ENCODE measurements around the gene TMEM38B.
A peak's percentile ranks its signal among the peaks of the same experiment; 100 is the strongest.
"Not testable (repeated sequence)": the region's sequence is repeated elsewhere in the genome, so short reads cannot be mapped to it uniquely, and the experiment has no call there.

Gene TMEM38B

DNA sequence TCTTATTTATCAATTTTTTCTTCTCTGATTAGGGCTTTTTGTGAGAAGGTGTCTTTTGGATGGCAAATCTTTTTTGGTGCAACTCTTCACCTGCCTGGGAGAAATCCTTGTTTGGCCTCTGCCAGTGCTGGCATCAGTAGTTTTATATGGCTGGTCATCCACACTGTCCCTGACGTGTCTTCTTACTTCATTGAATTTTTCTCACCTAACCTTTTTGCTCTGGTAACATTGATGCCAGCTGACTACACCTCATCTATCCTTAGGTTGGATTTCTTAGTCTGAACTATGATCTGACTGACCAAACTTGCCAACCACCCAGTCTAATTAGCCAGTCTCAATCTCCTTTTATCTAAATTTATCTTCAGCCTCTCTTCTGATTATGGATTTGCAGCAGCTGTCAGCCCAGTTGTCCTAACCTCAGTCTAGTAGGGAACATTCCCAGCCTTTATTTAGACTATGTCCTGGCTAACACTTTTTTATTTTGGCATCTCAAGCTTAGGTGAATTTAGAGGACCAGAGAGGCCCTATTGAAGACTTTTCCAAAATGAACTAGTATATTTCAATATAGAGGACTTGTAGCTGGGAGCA lies 10.6 kb upstream of the TMEM38B start:
- no peak for DNase-seq

DNA sequence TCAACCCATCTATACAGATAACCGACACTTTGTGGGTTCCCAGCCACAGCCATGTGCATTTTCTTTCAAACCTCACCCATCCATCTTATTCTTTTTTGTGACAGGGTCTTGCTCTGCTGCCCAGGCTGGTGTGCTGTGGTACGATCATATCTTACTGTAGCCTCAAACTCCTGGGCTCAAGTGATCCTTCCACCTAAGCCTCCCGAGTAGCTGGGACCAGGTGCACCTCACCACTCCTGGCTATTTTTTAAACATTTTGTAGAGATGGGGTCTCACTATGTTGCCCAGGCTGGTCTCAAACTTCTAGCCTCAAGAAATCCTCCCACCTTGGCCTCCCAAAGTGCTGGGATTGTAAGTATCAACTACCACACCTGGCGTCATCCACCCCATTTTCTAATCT lies 7.4 kb upstream of the TMEM38B start:
- no peak for DNase-seq

DNA sequence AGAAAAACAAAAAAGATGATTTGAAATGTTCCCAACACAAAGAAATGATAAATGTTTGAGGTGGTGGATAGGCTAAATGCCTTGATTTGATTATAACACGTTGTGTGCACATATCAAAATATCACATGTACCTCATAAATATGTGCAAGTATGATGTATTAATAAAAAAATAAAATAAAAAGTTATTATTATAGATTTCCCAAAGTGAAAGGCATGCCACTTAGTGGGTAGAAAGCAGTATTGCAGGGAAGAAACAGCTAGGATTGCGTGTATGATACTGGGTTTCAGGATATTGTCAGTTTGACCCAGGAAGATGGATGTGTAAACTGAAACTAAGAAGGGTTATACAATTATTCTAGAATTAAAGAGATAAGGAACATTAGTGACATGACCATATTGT lies 3.6 kb upstream of the TMEM38B start:
- DNase-seq, result no peak

GRCh38 chr9:105693435-105694189 lies 729 bp upstream of the TMEM38B start:
- no peak for DNase-seq

DNA sequence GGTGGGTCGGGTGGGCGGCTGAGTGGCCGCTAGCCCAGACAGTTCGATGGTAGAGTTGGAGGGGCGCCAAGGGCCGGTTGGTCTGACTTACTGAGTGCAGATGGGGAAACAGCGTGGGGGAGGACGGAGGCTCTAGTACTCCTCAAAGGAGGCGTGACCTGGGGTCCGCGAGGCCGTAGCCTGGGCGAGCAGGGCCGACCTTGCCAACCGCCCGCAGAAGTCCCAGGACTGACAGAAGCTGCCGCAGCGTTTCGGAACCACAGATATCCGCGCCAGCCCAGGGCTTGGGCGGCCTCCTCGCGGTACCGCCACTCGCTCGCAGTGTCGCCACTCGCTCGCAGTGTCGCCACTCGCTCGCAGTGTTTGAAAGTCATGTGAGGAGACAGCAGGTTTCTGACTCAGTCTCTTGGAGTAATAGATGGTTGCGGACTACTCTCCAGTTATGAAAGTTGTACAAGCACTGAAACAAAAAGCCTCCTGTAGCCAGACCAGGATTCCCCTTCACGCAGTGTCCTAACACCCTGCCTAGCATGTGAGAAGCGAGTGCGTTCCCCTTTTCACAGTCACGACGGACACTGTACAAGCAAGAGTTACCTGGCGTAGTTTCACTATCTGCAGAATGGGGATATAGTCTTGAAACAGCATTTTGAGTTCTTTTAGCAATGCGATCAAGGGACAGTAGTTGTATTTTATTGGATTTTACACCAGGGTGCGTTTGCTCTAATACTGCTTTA lies 674 bp downstream of the TMEM38B start:
- DNase-seq, result peak; percentile 46

GRCh38 chr9:105696219-105696793 lies 2.0 kb downstream of the TMEM38B start:
- no peak for DNase-seq

- no peak for DNase-seq
Measured at GRCh38 chr9:105697871-105698270, 3.5 kb downstream of the TMEM38B start.

DNA sequence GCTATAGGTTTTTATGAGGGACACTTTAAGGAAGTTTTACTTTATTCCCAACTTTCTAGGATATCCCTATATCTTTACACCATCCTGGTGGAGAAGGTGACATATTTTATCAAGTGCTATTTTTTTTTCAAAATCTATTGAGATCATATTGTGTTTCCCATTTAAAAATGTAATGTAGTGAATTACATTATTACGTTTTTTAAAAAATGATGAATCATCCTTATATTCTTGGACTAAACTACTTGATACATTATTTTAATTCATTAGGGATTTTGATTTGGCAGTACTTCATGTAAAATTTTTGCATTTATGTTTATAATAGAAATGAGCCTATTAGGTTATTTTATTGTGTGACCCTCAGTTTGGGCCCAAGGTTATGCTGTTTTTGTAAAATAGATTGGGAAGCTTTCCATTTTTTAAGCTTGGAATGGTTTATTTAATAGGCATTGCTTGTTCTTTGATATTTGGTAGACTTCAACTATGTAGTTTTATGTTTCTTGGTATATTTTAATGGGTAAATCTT lies 4.1 kb downstream of the TMEM38B start:
- no peak for DNase-seq

DNA sequence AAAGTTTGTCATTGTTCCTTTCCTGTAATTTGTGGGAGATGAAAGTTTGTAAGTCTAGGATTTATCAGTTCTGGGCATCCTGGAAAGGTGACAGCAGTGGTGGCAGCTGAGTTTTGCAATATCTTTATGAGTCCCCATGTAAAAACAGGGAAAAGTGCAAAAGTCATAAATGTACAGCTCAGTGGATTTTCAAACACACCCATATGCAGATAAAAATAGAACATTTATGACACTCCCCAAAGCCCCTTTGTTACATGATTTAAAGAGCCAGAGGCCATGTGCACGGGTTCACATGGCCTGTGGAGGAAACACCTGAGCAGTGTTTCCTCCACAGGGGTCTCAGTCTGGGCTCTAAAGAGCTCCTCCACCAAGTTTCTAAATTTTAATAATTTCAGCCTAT lies 6.3 kb downstream of the TMEM38B start:
- no peak for DNase-seq

- no peak for DNase-seq
Measured at GRCh38 chr9:105701145-105701544, 6.8 kb downstream of the TMEM38B start.

DNA sequence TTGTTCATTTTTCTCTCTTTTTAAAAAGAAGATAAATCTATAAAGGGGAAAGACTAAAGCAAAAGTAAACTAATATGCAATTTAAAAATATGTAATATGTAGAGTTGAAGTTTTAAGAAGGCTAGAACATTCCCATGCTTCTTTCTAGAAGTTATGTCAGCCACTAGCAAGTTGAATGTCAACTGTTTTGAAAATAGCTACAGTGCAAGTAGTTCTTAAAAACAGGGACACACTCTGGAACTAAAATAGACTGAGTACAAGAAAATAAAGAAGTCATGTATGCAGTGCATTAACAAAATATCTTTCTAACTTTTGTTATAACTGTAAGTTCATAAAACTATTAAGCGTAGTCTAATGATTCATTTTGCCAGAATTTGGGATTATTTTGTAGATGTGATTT lies 7.9 kb downstream of the TMEM38B start:
- no peak for DNase-seq

GRCh38 chr9:105703638-105704037 lies 9.3 kb downstream of the TMEM38B start:
- not testable (repeated sequence) for DNase-seq

- no peak for DNase-seq
Measured at GRCh38 chr9:105706156-105706555, 11.8 kb downstream of the TMEM38B start.

DNA sequence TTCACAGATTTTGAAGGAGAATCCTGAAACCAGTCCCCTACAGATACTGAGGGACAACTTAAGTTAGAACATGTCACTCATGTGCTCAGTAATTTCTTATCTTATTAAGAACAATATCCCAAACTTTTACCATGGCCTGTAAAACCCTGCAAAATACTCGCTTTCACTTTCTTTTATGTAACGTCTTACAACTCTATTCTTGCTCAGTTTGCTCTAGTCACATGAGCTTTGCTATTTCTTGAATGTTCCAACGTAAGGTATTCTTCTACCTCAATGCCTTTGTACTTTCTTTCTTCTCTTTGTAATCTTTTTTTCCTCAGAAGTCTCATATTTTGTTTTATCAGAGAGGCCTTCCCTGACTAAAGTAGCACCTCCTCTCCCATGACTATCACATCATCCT lies 14.1 kb downstream of the TMEM38B start:
- no peak for DNase-seq

DNA sequence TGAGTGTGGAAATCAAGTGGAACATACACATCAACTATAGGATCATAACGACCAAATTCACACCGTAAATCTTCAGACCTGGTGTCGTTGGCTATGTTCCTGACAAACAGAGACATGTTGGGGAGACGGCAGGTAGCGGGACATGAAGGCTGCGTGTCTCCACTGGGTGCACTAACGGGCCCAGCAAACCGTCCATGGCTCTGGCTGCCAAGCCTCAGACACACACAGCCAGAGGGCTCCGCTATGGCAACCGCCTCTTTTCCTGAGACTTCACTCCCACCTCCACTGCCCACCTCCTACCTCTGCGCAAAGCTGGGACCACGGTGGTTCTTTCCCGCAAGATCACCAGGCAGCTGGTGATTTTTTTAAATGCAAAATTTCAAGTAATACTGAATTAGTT lies 16.3 kb downstream of the TMEM38B start:
- no peak for DNase-seq

DNA sequence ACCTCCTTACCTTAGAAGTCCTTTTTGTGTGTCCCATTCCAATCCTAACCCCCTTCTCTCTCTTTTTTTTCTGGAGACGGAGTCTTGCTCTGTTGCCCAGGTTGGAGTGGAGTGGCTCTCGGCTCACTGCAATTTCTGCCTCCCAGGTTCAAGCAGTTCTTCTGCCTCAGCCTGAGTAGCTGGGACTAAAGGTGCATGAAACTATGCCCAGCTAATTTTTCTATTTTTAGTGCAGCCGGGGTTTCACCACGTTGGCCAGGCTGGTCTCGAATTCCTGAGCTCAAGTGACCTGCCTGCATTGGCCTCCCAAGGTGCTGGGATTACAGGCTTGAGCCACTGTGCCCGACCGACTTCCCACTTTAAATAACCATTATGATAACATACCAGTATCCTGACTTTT lies 17.5 kb downstream of the TMEM38B start:
- DNase-seq, result no peak

- DNase-seq, result no peak
Measured at GRCh38 chr9:105712297-105712696, 18.0 kb downstream of the TMEM38B start.

- no peak for DNase-seq
Measured at GRCh38 chr9:105712773-105713172, 18.4 kb downstream of the TMEM38B start.

- DNase-seq, result no peak
Measured at GRCh38 chr9:105713260-105714019, 19.1 kb downstream of the TMEM38B start.

DNA sequence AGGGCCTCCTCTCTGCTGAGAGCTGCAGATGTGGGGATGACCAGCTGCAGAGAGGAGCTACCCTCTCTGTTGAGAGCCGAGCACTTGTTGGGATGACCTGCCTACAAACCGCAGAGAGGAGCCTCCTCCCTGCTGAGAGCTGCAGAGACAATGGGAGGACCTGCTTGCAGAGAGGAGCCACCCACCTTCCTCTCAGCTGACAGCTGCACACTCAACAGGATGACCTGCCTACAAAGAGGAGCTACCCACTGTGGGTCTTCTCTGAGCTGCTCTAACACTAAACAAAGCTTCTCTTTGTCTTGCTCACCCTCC lies 19.6 kb downstream of the TMEM38B start:
- no peak for DNase-seq

DNA sequence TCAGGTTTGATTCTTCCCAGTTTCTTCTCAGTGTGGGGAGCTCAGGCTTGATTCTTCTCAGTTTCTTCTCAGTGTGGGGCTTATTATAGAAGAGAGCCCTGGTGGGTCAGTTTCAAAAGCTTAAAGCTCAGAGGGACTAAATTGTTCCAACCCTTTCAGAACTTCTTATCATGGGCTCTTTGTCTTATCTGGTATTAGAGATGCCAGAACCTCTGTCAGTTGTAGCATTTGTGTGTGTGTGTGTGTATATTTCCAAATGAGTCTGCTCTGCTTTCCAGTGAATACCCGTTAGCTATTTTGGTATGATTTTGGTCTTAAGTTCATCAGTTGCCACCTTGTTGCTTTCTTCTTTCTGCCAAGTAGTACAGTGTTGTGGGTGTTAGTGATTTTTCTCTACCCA lies 21.8 kb downstream of the TMEM38B start:
- no peak for DNase-seq

DNA sequence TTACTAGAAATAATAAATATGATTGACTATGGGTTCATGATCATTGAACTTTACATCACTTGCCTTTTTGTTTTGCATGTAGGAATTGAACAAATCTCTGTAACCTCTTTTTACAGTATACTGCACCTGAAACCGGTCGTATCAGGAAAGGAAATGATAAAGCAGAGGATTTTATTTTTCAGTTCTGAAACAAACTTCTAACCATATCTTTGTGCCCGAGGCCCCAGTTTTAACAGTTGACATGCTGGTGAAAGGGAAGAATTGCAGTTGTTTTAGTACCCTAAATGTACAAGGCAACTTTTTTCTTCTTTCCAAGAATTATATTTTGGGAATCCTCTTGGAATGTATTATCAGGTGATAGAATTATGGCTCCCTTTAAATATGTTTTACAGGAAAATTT lies 27.8 kb downstream of the TMEM38B start:
- DNase-seq, result no peak

- no peak for DNase-seq
Measured at GRCh38 chr9:105725370-105725769, 31.0 kb downstream of the TMEM38B start.

All from stimulated activated CD4-positive, alpha-beta T cell treated with anti-CD3 and anti-CD28 coated beads, Interleukin-12 subunit alpha, Interleukin-12 subunit beta, amount 100 ng/mL, for 4 hours (primary cell).